ENCODE measurements around the gene MEI4.

Gene MEI4

DNA sequence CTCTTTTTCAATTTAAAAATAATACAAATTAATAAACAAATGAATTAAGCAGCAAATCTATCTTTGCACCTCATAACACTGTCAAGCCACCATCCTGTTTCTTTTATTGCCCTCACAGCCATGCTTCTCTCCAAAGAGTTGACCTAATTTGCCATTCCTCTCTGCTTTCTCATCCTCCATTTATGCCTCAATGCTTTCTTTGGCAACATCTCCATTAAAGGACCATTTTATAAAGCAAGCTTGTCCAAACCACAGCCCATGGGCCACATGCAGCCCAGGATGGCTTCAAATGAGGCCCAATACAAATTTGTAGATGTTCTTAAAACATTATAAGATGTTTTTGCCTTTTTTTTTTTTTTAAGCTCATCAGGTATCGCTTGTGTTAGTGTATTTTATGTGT is 26.4 kb upstream of the MEI4 start:
- TF ChIP-seq, protein P1, sequence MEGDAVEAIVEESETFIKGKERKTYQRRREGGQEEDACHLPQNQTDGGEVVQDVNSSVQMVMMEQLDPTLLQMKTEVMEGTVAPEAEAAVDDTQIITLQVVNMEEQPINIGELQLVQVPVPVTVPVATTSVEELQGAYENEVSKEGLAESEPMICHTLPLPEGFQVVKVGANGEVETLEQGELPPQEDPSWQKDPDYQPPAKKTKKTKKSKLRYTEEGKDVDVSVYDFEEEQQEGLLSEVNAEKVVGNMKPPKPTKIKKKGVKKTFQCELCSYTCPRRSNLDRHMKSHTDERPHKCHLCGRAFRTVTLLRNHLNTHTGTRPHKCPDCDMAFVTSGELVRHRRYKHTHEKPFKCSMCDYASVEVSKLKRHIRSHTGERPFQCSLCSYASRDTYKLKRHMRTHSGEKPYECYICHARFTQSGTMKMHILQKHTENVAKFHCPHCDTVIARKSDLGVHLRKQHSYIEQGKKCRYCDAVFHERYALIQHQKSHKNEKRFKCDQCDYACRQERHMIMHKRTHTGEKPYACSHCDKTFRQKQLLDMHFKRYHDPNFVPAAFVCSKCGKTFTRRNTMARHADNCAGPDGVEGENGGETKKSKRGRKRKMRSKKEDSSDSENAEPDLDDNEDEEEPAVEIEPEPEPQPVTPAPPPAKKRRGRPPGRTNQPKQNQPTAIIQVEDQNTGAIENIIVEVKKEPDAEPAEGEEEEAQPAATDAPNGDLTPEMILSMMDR (IDR thresholded peaks at IDR 0.05; ENCODE audit: insufficient read depth, low read depth, low read length, missing control alignments), result no peak
- DNase-seq (ENCODE audit: low read depth), result no peak
- H3K4me3 ChIP-seq (ENCODE audit: low read depth, low read length), result no peak overlapping the region

DNA sequence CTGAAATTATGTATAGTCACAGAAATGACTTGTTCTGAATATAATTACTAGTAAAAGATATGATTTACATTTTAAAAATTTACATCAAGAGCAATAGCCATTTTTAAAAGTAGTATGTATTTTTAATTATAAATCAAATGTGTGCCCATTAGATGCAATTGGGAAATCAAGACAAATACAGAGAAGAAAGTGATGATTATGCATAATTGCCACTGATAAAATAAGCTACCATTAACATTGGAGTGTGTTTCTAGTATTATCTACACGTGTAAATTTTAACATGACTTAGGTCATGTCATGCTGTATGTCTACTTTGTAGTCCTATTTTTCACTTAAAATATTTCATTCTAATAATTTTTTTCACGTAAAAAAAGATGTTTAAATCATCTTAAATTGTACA is 22.8 kb upstream of the MEI4 start:
- TF ChIP-seq, protein P1 (IDR thresholded peaks at IDR 0.05; ENCODE audit: insufficient read depth, low read depth, low read length, missing control alignments), result no peak
- no peak for DNase-seq (ENCODE audit: low read depth)
- no peak overlapping the region for H3K4me3 ChIP-seq (ENCODE audit: low read depth, low read length)

DNA sequence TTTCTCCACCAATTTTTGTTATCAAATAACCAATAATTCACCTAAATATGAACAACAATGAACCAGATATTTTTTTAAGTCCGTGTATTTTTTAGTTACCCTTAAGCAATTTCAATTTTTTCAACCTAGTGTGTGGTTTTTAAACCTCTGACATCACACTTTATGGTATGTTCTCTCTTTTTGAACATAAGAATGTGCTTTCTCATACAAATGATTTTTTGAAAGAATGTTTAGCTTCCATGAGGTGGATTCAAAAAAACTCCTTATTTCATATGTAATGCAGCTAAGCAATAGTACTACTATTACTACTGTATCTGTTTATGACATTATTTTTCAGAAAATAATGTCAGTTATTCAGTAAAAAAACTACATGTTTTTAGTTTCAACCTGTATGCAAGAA is 19.4 kb upstream of the MEI4 start:
- no peak for DNase-seq (ENCODE audit: low read depth)
- no peak overlapping the region for H3K4me3 ChIP-seq (ENCODE audit: low read depth, low read length)
- TF ChIP-seq, protein P1 (IDR thresholded peaks at IDR 0.05; ENCODE audit: insufficient read depth, low read depth, low read length, missing control alignments), result no peak

DNA sequence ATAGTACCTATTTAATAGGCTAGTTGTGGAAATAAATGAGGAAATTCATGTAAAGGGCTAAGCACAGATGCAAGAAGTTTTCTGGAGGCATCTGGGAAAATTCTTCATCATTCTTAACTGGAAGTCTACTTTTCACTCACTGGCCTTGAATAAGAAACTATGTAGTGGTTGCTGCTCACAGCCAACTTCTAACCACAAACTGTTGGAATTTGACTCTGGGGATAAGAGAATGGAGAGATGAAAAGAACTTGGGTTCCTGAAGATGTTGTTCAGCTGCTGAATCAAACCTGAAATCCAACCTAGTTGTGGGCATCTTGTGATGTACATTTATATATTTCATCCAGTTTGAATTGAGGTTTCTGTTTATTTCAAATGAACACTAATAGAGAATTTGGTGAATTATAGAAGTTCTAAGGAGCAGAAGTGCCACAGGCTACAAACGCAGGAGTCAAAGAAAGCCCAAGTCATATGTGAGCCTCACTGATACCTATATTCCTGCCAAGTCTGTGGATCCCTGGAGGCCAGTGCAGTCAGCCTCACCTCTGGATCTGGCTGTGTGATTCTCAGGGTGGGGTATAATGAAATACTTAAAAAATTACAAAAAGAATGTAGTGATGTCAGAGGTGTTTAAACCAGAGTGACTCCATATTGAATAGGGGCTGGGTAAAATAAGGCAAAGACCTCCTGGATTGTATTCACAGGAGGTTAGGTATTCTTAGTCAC is 18.7 kb upstream of the MEI4 start:
- DNase-seq (ENCODE audit: low read depth), result no peak

DNA sequence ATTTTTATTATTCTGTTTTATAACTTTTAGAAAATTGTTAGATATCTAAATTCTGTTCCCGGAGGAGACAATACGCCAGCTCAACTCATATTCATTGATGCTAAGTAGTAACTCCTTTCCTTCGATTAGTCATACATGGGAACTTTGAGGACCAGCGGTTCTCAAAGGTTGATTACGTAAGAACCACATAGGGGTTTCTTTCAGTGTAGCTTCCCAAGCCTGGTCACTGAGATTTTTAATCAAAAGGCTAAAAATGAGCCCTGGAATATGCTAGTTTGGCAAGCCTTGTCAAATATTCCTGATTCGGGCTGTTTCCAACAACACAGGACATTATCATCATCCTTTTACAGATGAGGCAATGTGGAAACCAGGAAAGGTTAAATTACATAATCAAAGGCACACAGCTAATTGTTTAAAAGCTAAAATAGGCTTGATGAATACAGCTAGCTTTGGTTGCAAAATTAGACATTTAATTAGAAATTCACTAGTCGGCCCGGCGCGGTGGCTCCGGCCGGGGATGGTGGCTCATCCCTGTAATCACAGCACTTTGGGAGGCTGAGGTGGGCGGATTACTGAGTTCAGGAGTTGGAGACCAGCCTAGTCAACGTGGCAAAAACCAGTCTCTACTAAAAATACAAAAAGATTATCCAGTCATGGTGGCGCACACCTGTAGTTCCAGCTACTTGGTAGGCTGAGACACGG is 14.6 kb upstream of the MEI4 start:
- DNase-seq (ENCODE audit: low read depth), result no peak
- TF ChIP-seq, protein P1 (IDR thresholded peaks at IDR 0.05; ENCODE audit: insufficient read depth, low read depth, low read length, missing control alignments), result no peak
- no peak overlapping the region for H3K4me3 ChIP-seq (ENCODE audit: low read depth, low read length)

More for the DNA sequence above, 18.7 kb upstream of the MEI4 start:
- TF ChIP-seq, protein P1 (IDR thresholded peaks at IDR 0.05; ENCODE audit: insufficient read depth, low read depth, low read length, missing control alignments), result no peak
- no peak overlapping the region for H3K4me3 ChIP-seq (ENCODE audit: low read depth, low read length)

DNA sequence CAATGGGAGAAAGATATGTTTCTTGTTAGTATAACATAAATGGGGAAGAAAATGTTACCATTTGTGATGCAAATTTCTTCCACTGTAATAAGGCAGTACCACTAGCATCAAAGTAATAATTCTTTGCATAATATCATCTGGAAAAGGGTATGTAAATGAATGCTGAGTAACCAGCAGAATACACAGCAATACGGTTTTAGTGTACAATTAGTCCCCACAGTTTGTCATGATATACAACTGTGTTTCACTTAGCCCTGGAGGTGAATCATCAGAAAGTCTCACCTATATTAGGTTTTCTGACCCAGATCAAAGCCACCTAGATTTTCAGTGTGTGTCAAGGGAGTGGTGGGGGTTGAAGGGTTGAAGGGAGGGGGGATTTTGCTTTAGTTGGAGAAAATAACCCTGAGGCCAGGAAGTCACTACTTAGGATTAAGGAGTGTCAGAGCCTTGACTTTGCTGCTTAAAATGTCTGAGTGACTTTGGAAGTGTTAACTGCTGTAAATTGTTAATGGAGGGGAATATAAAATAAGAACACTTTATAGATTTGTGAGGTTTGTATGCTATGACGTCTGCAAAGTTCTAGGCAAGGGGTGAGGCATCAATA is 8.6 kb upstream of the MEI4 start:
- TF ChIP-seq, protein P1 (IDR thresholded peaks at IDR 0.05; ENCODE audit: insufficient read depth, low read depth, low read length, missing control alignments), result no peak

More for the DNA sequence above, 8.6 kb upstream of the MEI4 start:
- DNase-seq (ENCODE audit: low read depth), result no peak
- H3K4me3 ChIP-seq (ENCODE audit: low read depth, low read length), result no peak overlapping the region

Measured in GM12865 (cell line).